ENCODE data around the gene FUZ.

The FUZ gene

DNA sequence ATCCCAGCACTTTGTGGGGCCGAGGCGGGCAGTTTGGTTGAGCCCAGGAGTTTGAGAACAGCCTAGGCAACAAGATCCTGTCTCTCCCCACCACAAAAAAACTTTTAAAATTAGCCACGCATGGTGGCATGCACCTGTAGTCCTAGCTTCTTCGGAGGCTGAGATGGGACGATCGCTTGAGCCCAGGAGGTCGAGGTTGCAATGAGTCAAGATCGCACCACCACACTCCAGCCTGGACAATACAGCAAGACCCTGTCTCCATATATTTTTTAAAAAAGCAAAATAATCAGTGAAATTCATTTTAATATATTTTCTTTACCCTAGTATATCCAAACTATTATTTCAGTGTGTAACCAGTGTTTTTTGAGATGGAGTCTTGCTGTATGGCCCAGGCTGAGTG lies 38.1 kb downstream of the FUZ start:
- no peak for DNase-seq (ENCODE audit: low spot score)
- TF ChIP-seq, protein P1, sequence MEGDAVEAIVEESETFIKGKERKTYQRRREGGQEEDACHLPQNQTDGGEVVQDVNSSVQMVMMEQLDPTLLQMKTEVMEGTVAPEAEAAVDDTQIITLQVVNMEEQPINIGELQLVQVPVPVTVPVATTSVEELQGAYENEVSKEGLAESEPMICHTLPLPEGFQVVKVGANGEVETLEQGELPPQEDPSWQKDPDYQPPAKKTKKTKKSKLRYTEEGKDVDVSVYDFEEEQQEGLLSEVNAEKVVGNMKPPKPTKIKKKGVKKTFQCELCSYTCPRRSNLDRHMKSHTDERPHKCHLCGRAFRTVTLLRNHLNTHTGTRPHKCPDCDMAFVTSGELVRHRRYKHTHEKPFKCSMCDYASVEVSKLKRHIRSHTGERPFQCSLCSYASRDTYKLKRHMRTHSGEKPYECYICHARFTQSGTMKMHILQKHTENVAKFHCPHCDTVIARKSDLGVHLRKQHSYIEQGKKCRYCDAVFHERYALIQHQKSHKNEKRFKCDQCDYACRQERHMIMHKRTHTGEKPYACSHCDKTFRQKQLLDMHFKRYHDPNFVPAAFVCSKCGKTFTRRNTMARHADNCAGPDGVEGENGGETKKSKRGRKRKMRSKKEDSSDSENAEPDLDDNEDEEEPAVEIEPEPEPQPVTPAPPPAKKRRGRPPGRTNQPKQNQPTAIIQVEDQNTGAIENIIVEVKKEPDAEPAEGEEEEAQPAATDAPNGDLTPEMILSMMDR (IDR thresholded peaks at IDR 0.05; ENCODE audit: extremely low read depth, missing control alignments) = no peak

DNA sequence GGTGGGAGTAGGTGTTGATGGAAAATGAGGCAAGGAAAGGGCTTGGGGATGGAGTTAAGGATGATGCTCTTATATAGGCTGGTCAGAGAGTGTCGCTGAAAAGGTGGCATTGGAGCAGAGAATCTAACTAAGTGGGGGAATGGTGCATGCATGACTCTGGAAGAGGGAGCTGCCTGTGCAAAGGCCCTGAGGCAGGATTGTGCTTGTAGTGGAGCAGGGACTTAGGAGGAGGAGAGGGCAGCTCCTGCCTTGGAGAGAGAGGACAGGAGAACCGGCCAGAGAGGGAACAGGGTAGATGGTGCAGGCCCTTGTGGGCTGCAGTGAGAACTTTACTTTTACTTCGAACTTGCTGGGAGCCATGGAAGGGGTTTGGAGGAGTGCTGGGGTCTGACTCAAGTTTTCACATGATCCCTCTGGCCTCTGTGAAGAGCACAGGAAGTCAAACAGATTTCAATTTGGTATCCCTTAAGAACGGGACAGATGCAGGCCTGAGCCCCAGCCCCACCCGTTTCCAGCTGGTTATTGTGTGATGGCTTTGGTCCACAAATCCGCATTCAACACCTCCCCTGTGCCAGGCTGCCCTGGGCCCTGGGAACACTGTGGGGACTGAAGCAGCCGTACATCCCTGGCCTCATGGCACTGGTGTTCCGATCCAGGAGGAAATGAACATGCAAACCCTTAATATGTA lies 39.3 kb downstream of the FUZ start:
- TF ChIP-seq, protein P1 (IDR thresholded peaks at IDR 0.05; ENCODE audit: extremely low read depth, missing control alignments) = no peak
- no peak for DNase-seq (ENCODE audit: low spot score)

- no peak for DNase-seq (ENCODE audit: low spot score)
- TF ChIP-seq, protein P1 (IDR thresholded peaks at IDR 0.05; ENCODE audit: extremely low read depth, missing control alignments) = no peak
Observed at GRCh38 chr19:49772850-49773432, 40.2 kb downstream of the FUZ start.

DNA sequence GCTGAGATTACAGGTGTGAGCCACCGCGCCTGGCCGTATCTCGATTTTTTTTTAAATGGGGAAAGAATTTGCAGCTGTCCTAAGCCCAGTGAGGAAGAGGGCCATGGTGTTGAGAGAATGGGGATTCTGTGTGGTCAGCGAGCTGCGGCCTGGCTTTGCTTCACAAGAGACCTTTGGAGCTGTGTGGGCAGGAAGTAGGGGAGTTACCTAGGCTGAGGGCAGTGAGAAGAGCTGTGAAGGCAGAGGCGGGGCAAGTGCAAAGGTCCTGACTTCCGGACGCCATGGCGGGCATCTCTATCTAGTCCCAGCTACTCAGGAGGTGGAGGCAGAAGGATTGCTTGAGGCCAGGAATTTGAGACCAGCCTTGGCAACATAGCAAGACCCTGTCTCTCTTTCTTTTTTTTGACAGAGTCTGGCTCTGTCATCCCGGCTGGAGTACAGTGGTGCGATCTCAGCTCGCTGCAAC lies 41.4 kb downstream of the FUZ start:
- TF ChIP-seq, protein P1 (IDR thresholded peaks at IDR 0.05; ENCODE audit: extremely low read depth, missing control alignments) = no peak

DNA sequence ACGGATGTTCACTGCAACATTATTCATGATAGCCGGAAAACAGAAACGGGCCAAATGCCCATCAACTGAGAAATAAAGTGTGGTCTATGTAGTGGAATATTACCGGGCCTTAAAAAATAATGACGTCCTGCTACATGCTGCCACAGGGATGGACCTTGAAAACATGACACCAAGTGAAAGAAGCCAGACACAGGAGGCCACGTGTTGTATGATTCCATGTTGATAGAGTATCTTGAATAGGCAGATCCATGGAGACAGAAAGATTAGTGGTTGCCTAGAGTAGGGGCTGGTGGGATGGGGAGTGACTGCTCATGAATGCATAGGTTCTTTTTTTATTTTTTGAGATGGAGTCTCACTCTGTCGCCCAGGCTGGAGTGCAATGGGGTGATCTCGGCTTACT lies 42.6 kb downstream of the FUZ start:
- no peak for DNase-seq (ENCODE audit: low spot score)
- TF ChIP-seq, protein P1 (IDR thresholded peaks at IDR 0.05; ENCODE audit: extremely low read depth, missing control alignments) = no peak

More for the DNA sequence above, 41.4 kb downstream of the FUZ start:
- no peak for DNase-seq (ENCODE audit: low spot score)

DNA sequence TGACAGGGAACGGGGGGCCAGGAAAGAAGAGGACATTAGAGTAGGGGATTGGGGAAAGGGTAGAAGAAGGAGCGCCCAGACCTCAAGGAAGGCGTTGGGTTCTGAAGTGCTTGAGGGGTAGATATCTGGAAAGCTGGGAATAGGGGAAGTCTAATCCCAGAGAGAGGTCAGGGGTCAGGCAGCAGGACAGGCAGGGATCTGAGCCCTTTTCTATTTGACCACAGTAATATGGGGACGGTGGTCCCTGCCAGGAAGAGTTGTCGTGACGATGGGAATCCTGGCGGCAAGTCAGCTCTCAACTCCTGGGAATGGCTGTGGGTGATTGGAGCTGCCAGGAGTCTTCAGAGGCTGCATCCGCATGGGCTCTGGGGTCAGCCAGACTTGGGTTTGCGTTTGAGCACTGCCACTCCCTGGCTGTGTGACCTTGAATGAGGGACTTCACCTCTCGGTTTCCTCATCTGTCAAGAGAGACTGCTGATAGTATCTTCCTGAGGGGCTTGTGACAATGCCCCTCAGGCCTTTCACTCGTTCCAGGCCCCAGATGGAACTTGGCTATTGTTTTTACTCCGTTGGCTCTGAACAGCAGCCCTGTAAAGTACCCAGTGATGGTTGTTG lies 45.0 kb downstream of the FUZ start:
- TF ChIP-seq, protein P1 (IDR thresholded peaks at IDR 0.05; ENCODE audit: extremely low read depth, missing control alignments) = no peak

GRCh38 chr19:49767381-49767780 lies 45.7 kb downstream of the FUZ start:
- no peak for DNase-seq (ENCODE audit: low spot score)
- TF ChIP-seq, protein P1 (IDR thresholded peaks at IDR 0.05; ENCODE audit: extremely low read depth, missing control alignments) = no peak

More for the DNA sequence above, 45.0 kb downstream of the FUZ start:
- no peak for DNase-seq (ENCODE audit: low spot score)

All from GM20000 (cell line).